ENCODE measurements around the gene RNF41.

GRCh38 chr12:56258068-56258819 is 36.5 kb upstream of the RNF41 start, which contains the start of gene ANKRD52:
- no peak for TF ChIP-seq YY1 (IDR thresholded peaks at IDR 0.05; ENCODE audit: insufficient read depth, insufficient read length)
- no peak for TF ChIP-seq ZNF274 (IDR thresholded peaks at IDR 0.05; ENCODE audit: low read depth, low read length)
